ENCODE results near the gene PTBP3.

DNA sequence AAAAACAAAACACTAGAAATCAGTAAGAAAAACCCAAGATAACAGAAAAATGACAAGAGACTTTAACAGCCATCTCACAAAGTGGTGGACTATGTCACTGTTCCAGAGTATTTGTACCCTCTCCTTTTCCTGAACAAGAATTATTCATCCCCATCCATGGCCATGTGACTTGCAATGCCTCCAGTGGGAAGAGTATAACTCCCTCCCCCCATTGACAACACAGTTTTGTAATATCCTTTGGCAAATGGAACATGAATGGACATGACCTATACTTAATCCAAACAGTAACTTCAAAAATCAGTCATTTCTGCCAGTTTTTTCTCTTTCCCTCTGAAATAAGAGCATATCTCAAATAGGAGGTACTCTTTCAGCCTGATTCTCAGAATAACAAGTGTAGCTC, 33.9 kb downstream of the PTBP3 start:
- TF ChIP-seq POLR2A (IDR thresholded peaks at IDR 0.05; ENCODE audit: low read depth, low read length) (no peak), POLR2AphosphoS5 (IDR thresholded peaks at IDR 0.05; ENCODE audit: low read depth, low read length) (no peak), TAF1 (IDR thresholded peaks at IDR 0.05; ENCODE audit: borderline replicate concordance, low read depth, low read length) (no peak)

Data from GM12892 (cell line).